AG04449 (cell line): ENCODE results near the gene PPP1R16B.

Source experiments
- CTCF ChIA-PET: fragments of 350-600 bp; formaldehyde crosslinking; extraction: SDS; loops from one replicate; lab custom pipeline; 2021; ENCODE audit warnings: antibody characterized with exemption; lab: Yijun Ruan, JAX
- POLR2A ChIA-PET: fragments of 400-600, 350-600 bp; formaldehyde crosslinking; extraction: SDS; loops from one replicate; lab custom pipeline; 2020; ENCODE audit warnings: antibody characterized with exemption, inconsistent platforms; lab: Yijun Ruan, JAX
- DNase-seq: peaks from one replicate; pipeline ENCODE4 v3.0.0-alpha.2; 2010; ENCODE audit warnings: low read depth, low spot score
- H3K4me3 ChIP-seq: 2 replicates; pipeline ENCODE4 v1.5.1; 2011; ENCODE audit warnings: low read depth, mild to moderate bottlenecking, control low read depth, low read length
- CTCF ChIP-seq: IDR thresholded peaks from one replicate; pipeline ENCODE4 v1.5.1; 2011; ENCODE audit warnings: mild to moderate bottlenecking, moderate library complexity, low read length, control low read depth, inconsistent platforms; ENCODE audit not compliant: insufficient read depth; ENCODE audit errors: missing control alignments

PPP1R16B gene

GRCh38 chr20:38800882-38801281 is 4.6 kb upstream of the PPP1R16B start:
- CTCF ChIA-PET = no interaction called here
- DNase-seq = no peak
- POLR2A ChIA-PET = no interaction called here

GRCh38 chr20:38804221-38804620 is 1.3 kb upstream of the PPP1R16B start:
- no peak for DNase-seq
- CTCF ChIA-PET = interaction anchor here (0.7 kb wide), 1 partner anchor 11 kb away, joined by 3 read pairs; no protein-coding TSS in a partner anchor
- H3K4me3 ChIP-seq = no peak overlapping the region
- no peak for TF ChIP-seq CTCF
- POLR2A ChIA-PET = no interaction called here

More at GRCh38 chr20:38800882-38801281, 4.6 kb upstream of the PPP1R16B start:
- H3K4me3 ChIP-seq = no peak overlapping the region
- no peak for TF ChIP-seq CTCF

- POLR2A ChIA-PET = no interaction called here
- no peak for DNase-seq
- CTCF ChIA-PET = interaction anchor here (0.6 to 1.0 kb wide), 3 partner anchors 10 to 245 kb away, joined by 3 read pairs; no protein-coding TSS in a partner anchor
- no peak for TF ChIP-seq CTCF
- no peak overlapping the region for H3K4me3 ChIP-seq
Observed at GRCh38 chr20:38804682-38805501, 605 bp upstream of the PPP1R16B start.

- ChIA-PET POLR2A (no interaction called here), CTCF (interaction anchor here (1.0 kb wide), 1 partner anchor 242 kb away, joined by 3 read pairs; no protein-coding TSS in a partner anchor)
- TF ChIP-seq CTCF = no peak
- no peak for DNase-seq
- peak overlapping the region; percentile 25 for H3K4me3 ChIP-seq
Observed at GRCh38 chr20:38805958-38806854, 709 bp downstream of the PPP1R16B start.

- no peak for DNase-seq
- H3K4me3 ChIP-seq = no peak overlapping the region
- TF ChIP-seq CTCF = no peak
- CTCF ChIA-PET = no interaction called here
- POLR2A ChIA-PET = no interaction called here
Observed at GRCh38 chr20:38806855-38807655, 1.6 kb downstream of the PPP1R16B start.
